Peyer's patch (tissue), 4 donors: ENCODE data around the gene PLXNA1. TPM values are rescaled to one million over a fixed set of nuclear protein-coding genes. Genes with fewer than 3 reads are reported as not detected.

Source experiments
- DNase-seq, 3 donors: peaks; one replicate each; pipeline ENCODE4 v3.0.0-alpha.2; 2017 to 2019
- H3K27ac ChIP-seq, 4 donors: fragments of 200-600 bp; sonication (generic); one replicate each; pipeline ENCODE4 v1.5.1; 2016 to 2019
- H3K27me3 ChIP-seq, 2 donors: fragments of 200-600 bp; sonication (generic); one replicate each; pipeline ENCODE4 v1.5.1; 2019
- H3K36me3 ChIP-seq, 3 donors: fragments of 200-600 bp; sonication (generic); one replicate each; pipeline ENCODE4 v1.5.1; 2016 to 2019
- H3K4me1 ChIP-seq, 4 donors: fragments of 200-600 bp; sonication (generic); one replicate each; pipeline ENCODE4 v1.5.1; 2016 to 2019
- H3K4me3 ChIP-seq, 4 donors: fragments of 200-600 bp; sonication (generic); 1 replicate in 3 of 4; 2 replicates in 1 of 4; pipeline ENCODE4 v1.5.1; 2016 to 2019; ENCODE audit warnings: mild to moderate bottlenecking in 1 of 4
- H3K9me3 ChIP-seq, 4 donors: fragments of 200-600 bp; sonication (generic); one replicate each; pipeline ENCODE4 v1.5.1; 2016 to 2019; ENCODE audit warnings: mild to moderate bottlenecking in 1 of 4
- POLR2A ChIP-seq, 2 donors: fragments of 450-650 bp; IDR thresholded peaks; one replicate each; pipeline ENCODE4 v1.5.1; 2017; ENCODE audit warnings: antibody characterized with exemption in 2 of 2, mild to moderate bottlenecking in 2 of 2, moderate library complexity in 2 of 2
- total RNA-seq, 4 donors: library from RNA; depleted of rRNA; stranded (reverse); fragments of >200 nt; gene quantifications; one replicate each; pipeline ENCODE4 v1.1.0, GENCODE V29; 2016
- TF ChIP-seq, protein P1 (sequence below), 6 experiments: fragments of 450-650 bp in 4 of 6; fragments of 200-600 bp in 2 of 6; sonication (generic) in 1 of 6; IDR thresholded peaks; one replicate each; pipeline ENCODE4 v1.5.1; 2017 to 2019; ENCODE audit warnings: antibody characterized with exemption in 6 of 6, mild to moderate bottlenecking in 3 of 6, moderate library complexity in 1 of 6

The PLXNA1 gene
- total RNA-seq, 4 donors from 2014 or later, result 30.1 to 54.5 (median 44.6) TPM

DNA sequence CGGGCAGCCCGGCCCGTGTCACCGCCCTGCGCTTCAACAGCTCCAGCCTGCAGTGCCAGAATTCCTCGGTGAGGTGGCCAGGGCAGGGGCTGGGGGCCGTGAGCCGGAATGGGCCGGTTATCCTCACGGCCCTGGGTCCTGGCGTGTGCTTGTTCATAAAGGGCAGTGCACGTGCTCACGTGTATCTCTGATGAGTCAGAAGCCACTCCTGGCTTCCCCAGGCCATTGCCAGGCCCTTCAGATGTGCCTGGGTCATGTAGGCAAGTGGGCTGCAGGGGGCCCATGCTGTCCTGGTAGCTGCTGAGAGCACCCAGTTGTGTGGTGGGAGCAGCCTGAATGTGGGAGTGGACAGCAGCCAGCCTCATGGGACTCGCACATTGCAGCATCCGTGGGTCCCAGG lies 29.2 kb downstream of the PLXNA1 start:
- no peaks in the 10 kb centered on the region for H3K27me3 ChIP-seq
- no peak overlapping the region for H3K27ac ChIP-seq
- no peaks in the 10 kb centered on the region for H3K4me1 ChIP-seq
- H3K4me3 ChIP-seq, result no peak overlapping the region
- DNase-seq, result no peak
- no peak for TF ChIP-seq POLR2A (IDR thresholded peaks at IDR 0.05)
- TF ChIP-seq, protein P1, sequence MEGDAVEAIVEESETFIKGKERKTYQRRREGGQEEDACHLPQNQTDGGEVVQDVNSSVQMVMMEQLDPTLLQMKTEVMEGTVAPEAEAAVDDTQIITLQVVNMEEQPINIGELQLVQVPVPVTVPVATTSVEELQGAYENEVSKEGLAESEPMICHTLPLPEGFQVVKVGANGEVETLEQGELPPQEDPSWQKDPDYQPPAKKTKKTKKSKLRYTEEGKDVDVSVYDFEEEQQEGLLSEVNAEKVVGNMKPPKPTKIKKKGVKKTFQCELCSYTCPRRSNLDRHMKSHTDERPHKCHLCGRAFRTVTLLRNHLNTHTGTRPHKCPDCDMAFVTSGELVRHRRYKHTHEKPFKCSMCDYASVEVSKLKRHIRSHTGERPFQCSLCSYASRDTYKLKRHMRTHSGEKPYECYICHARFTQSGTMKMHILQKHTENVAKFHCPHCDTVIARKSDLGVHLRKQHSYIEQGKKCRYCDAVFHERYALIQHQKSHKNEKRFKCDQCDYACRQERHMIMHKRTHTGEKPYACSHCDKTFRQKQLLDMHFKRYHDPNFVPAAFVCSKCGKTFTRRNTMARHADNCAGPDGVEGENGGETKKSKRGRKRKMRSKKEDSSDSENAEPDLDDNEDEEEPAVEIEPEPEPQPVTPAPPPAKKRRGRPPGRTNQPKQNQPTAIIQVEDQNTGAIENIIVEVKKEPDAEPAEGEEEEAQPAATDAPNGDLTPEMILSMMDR (IDR thresholded peaks at IDR 0.05), result no peak
- peaks cover 0 to 43% (median 0%) of the 10 kb centered on the region in 3 donors for H3K36me3 ChIP-seq
- H3K9me3 ChIP-seq, result no peaks in the 10 kb centered on the region

DNA sequence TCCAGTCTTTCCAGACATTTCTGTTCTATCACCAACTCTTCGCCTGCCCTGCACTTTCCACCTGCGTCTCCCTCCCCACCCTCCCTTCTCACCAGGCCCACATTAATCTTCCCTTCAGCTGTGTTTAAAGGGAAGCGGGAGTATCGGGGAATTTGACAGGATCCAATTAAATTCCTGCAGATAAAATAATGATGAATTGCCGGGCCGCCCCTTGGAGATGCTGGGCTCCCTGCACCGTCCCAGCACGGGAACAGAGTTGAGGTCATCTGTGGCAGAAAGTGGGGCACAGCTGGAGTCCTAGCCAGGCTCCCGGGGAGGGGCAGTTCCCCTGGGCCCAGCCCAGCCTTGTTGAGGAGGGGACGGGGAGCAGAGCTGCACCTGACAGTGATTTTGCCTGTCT lies 30.3 kb downstream of the PLXNA1 start:
- H3K4me3 ChIP-seq, result no peak overlapping the region
- no peaks in the 10 kb centered on the region for H3K4me1 ChIP-seq
- H3K9me3 ChIP-seq, result no peaks in the 10 kb centered on the region
- DNase-seq, result no peak
- no peak for TF ChIP-seq POLR2A (IDR thresholded peaks at IDR 0.05)
- TF ChIP-seq, protein P1 (IDR thresholded peaks at IDR 0.05), result no peak
- H3K36me3 ChIP-seq, result peaks cover 0 to 54% (median 0%) of the 10 kb centered on the region in 3 donors
- H3K27me3 ChIP-seq, result no peaks in the 10 kb centered on the region
- no peak overlapping the region for H3K27ac ChIP-seq

DNA sequence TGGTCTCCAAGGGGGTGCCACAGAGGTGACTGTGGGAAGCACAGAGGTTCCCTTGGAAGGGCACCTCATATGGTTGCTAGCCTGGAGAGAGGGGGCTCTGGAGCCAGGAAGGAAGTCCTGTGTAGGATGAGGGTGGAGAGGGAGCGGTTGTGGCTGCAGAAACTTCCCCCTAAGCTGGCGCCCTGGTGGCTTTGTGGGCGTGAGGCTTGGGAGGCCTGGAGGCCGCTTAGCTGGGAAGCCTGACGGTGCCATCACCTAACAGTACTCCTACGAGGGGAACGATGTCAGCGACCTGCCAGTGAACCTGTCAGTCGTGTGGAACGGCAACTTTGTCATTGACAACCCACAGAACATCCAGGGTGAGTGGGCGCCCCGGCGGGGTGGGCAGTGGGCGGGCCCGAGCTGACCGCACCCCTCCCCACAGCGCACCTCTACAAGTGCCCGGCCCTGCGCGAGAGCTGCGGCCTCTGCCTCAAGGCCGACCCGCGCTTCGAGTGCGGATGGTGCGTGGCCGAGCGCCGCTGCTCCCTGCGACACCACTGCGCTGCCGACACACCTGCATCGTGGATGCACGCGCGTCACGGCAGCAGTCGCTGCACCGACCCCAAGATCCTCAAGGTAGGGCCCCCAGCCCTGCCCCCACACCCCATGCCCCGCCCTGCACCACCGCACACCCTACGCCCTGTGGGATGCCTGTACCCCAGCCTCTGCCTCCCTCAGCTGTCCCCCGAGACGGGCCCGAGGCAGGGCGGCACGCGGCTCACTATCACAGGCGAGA lies 31.0 kb downstream of the PLXNA1 start:
- DNase-seq, result no peak

DNA sequence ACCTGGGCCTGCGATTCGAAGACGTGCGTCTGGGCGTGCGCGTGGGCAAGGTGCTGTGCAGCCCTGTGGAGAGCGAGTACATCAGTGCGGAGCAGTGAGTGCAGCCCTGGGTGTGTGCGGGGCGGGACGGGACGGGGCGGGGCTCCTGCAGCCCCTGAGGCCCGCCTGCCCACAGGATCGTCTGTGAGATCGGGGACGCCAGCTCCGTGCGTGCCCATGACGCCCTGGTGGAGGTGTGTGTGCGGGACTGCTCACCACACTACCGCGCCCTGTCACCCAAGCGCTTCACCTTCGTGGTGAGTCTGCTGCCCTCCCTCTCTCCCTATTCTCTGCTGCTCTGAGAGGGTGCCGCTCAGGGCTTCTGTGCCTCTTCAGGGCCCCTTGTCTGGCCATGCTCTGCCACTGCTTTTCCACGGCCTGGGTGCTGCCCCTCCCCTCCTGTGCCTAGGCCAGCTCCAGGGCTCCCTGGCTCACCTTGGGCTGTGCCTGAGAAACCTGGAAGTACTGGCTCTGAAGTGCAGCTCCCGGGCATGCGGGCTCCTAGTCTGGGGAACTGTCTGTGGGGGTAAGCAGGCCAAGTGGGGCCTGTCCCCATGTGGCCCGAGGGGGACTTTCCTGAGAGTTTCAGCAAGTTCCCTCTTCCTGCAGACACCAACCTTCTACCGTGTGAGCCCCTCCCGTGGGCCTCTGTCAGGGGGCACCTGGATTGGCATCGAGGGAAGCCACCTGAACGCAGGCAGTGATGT lies 31.8 kb downstream of the PLXNA1 start:
- Histone ChIP-seq H3K4me3 (no peak overlapping the region), H3K27ac (no peak overlapping the region), H3K36me3 (peaks cover 0 to 62% (median 0%) of the 10 kb centered on the region in 3 donors), H3K9me3 (no peaks in the 10 kb centered on the region), H3K27me3 (no peaks in the 10 kb centered on the region), H3K4me1 (no peaks in the 10 kb centered on the region)
- no peak for DNase-seq
- TF ChIP-seq, protein P1 (IDR thresholded peaks at IDR 0.05), result no peak
- TF ChIP-seq POLR2A (IDR thresholded peaks at IDR 0.05), result no peak

More for the DNA sequence above, 31.0 kb downstream of the PLXNA1 start:
- Histone ChIP-seq H3K27ac (no peak overlapping the region), H3K27me3 (no peaks in the 10 kb centered on the region), H3K4me1 (no peaks in the 10 kb centered on the region), H3K9me3 (no peaks in the 10 kb centered on the region), H3K4me3 (no peak overlapping the region), H3K36me3 (peaks cover 0 to 62% (median 0%) of the 10 kb centered on the region in 3 donors)
- TF ChIP-seq, protein P1 (IDR thresholded peaks at IDR 0.05), result no peak
- TF ChIP-seq POLR2A (IDR thresholded peaks at IDR 0.05), result no peak

DNA sequence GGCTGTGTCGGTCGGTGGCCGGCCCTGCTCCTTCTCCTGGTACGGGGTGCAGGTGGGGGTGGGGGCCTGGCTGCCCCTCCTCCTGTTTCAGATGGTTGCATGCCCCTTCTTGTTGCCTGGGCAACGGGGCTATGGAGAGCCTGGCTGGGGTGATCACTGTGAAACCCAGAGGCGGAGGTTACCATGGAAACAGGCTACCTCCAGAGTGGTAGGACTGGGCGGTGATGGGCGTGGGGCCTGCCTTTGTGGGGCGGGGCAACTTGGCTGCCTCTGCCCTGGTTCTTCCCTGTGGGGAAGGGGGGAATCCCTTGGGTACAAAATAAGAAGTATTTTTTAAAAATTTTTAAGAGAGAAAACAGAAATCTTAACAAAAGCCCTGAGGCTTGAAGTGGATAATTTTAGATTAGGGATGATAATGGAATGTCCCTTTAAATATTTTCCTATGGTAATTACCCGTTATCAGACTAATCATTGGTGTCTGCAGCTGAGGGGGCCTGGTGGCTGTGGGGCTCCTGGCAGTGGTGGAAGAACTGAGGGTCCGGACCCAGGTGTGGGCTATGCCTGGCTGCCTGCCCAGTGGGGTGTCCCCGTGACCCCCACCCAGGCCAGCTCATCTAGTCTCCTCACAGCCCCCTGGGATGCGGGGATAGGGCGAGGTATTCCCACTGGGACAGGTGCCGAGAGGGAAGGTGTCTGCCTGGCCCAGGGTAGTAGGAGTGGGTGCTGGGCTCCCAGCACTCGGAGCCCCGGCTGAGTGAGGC lies 32.5 kb downstream of the PLXNA1 start:
- no peak overlapping the region for H3K4me3 ChIP-seq
- TF ChIP-seq, protein P1 (IDR thresholded peaks at IDR 0.05), result no peak
- no peak for TF ChIP-seq POLR2A (IDR thresholded peaks at IDR 0.05)
- no peaks in the 10 kb centered on the region for H3K9me3 ChIP-seq
- H3K27ac ChIP-seq, result no peak overlapping the region
- no peaks in the 10 kb centered on the region for H3K4me1 ChIP-seq
- no peaks in the 10 kb centered on the region for H3K27me3 ChIP-seq
- peaks cover 0 to 66% (median 0%) of the 10 kb centered on the region in 3 donors for H3K36me3 ChIP-seq
- DNase-seq, result no peak
